Measurements from ENCODE around the gene INPP5K.
A peak's percentile ranks its signal among the peaks of the same experiment; 100 is the strongest.
"Not testable (repeated sequence)": the region's sequence is repeated elsewhere in the genome, so short reads cannot be mapped to it uniquely, and the experiment has no call there.

The INPP5K gene

DNA sequence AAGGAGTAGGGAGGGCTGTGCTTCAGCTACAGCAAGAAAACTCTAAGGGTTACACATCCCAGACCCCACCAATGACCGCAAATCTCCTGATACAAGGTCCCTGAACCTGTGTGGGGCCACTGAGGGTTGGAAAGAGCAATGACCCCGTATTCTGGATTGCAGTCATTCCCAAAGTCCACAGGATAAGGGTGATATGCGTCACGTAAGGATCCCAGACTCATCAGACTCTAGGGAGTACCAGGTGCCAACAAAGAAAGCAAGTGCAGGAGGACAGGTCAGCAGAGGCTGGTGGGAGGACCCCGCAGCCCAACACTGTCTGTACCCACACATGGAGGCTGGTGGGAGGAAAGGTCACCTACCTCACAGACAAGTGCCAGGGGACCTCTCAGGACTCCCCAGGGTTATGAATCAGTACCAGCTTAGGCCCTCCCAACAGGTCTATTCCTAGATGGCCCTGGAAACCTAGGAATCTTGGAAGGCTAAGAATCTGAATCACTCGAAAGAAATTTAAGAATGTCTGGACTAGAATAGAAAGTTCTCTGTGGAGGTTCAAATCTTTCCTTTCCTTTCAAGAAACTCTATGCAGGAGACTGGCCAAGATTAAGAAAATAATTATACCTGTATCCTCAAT, 30.0 kb upstream of the INPP5K start:
- DNase-seq (ENCODE audit: low spot score) = no peak

DNA sequence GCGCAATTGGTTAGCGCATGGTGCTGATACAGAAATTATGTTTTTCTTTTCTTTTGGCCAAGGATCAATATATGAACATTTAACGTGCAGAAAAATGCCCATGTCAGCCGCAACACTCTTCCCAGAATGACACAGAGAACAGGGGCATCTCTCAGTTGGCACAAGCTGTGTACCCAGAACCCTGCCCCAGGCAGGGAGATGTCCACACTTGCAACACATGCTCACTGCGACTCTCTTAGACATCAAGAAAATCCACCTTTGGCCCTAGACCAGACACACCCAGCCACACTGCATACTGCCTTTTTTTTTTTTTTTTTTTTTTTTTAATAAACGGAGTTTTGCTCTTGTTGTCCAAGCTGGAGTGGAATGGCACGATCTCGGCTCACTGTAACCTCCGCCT, 29.2 kb upstream of the INPP5K start:
- DNase-seq (ENCODE audit: low spot score) = no peak

DNA sequence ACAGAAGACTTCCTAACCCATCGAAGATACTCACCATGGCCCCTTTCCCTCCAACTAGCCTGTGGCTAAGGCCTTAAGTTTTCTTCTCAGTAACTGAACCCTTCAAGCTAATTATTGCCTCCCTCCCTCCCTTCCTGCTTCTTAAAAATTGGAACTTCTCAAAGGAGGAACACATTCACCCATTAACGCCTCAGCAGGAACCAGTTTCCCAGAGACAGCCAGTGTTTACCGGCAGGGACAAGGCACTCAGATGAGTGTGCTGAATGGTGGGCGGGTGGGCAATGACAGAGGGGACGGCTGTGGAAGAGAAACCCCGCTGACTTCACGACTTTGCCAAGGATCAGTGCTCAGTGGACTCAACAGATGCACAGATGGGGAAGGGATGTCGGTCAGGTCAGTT, 25.9 kb upstream of the INPP5K start:
- DNase-seq (ENCODE audit: low spot score) = no peak

DNA sequence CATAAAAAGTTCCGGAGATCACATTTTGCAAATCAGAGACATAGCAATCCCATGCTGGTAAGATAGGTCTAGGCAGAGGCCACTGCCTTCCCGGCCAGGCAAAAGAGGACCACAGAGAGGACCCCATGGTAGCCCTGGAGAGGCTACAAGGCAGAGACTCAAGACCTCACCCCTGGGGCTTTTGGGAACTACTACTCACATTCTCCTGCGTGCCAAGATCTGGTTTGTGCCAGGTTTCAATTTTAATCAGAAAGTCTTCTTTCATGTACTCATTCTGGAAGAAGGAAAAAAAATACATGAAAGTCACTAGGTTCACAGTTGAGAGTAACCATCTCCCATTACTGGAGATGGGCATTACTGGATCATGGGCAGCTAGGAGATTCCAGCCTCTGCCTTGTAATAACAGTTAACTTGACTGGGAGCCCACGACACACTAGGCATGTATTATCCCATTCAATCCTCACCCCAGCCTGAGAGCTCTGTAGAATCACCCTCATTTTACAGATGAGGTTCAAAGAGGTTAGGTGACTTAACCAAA, 25.0 kb upstream of the INPP5K start:
- DNase-seq (ENCODE audit: low spot score) = no peak

DNA sequence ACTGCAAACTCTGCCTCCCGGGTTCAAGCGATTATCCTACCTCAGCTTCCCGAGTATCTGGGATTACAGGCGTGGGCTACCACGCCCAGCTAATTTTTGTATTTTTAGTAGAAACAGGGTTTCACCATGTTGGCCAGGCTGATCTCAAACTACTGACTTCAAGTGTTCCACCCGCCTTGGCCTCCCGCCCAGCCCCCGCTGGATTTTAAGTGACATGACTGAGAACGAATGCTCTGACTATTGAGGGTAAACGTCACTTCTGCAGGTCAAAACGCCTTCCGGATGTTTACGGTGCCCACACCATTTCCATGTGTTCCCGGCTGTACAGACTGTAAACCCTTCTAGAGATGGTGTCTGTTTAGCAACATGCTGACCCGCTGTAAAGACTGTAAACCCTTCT, 23.4 kb upstream of the INPP5K start:
- no peak for DNase-seq (ENCODE audit: low spot score)

DNA sequence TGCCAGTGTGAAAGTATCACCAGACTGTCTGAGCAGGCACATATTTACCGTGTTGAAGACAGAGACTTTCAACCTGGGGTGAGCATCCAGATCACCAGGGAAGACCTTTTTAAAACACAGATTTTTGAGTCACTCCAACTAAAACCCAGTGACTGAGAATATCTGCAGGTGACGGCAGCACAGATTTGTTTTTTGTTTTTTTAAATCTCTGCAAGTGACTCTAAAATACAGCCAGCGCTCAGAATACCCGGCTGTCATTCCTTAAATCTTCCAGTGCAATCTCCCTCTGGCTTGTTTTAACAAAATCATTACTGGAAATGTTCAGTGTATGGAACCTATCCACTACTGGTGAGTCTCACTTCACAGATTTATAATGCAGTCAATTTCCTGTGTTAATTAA, 19.3 kb upstream of the INPP5K start:
- no peak for DNase-seq (ENCODE audit: low spot score)

DNA sequence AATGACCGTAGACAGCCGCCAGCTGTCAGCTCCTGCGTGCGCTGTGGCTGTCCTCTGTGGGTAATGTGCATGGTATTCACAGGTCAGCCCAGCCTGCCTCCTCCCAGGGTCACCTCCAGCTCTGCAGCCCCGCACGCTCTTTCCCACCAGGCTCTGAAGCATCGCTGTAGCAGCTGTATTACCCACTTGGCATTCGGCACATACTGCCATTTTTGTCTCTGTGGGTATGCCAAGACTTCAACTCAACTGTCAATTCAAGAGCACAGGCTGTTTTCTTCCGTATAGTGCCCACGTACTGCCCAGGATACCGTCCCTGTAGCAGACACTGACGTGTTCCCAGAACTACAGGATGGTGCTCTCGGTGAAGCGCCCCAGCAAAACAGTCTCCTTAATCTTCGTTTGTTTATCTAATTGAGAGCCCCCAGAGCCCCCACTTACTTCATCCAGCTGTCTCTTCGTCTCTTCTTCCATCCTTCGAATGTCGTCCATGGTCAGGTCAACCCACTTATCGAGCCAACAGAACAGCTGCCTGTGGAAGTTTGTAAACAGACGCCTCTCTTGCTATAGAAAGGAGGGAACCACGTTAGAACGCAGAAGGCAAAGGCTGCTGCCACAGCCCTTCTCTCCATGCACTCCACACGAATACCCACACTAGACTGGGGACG, 17.4 kb upstream of the INPP5K start:
- no peak for DNase-seq (ENCODE audit: low spot score)

DNA sequence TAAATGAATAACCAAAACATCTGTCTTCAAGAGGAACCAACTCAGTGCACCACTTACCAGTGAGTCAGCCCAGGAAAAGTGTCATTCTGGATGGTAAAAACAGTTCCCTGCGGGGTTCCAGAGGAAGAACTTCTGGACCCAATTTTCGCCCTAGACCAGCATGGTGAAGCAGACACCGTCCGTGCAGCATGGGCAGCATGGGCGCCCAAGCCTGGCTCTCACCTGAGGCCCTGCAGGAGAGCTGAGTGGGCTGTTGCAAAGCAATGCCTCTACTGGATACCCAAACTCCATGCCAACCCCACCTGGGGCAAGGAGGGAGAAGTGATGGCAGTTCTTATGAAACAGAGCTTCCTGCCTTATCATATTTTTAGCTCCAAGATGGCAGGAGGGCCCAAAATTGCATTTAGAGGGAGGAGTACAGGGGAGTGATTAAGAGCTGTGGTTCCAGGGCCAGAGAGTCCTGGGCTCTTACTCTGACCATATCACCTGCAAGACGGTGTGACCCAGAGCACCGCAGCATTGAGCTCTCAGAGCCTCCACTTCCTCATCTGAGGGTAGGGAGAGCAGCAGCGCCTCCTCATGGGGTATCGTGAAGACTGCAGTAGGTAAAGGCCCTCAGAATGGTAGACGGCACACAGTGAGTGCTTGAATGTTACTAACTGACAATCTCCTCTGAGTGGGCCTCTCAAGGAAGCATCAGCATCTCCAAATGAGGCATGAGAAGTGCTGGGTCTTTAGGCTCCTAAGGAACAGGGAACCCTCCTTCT, 16.6 kb upstream of the INPP5K start:
- no peak for DNase-seq (ENCODE audit: low spot score)

DNA sequence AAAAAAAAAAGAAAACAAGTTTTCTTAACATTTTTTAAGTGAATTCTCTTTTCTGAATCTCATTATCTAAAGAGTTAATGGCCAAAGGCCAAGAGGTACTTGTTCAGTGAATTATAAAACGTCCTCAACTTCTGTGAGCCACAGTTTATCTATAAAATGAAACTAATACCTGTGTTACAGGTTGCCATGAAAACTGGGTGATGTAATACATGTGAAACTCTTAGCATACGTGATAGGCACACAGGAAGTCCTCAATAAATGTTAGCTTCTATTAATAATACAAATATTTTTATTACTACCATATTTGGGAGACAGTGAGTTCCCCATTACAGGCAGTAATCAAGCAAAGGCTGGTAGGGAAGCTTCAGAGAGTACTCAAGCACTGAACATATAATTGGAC, 13.5 kb upstream of the INPP5K start:
- DNase-seq (ENCODE audit: low spot score) = no peak

DNA sequence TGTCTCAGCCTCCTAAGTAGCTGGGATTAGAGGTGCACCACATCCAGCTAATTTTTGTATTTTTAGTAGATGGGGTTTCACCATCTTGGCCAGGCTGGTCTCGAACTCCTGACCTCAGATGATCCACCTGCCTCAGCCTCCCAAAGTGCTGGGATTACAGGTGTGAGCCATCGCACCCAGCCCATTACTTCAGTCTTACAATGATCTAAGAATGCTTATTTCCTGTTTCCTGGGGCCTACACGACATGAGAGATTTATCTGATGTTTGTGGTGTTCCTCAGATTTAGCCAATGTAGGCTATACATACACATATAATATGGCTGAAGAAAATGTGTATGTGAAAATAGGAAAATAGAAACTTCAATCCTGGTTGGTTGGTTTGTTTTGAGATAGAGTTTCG, 10.5 kb upstream of the INPP5K start:
- DNase-seq (ENCODE audit: low spot score) = not testable (repeated sequence)

DNA sequence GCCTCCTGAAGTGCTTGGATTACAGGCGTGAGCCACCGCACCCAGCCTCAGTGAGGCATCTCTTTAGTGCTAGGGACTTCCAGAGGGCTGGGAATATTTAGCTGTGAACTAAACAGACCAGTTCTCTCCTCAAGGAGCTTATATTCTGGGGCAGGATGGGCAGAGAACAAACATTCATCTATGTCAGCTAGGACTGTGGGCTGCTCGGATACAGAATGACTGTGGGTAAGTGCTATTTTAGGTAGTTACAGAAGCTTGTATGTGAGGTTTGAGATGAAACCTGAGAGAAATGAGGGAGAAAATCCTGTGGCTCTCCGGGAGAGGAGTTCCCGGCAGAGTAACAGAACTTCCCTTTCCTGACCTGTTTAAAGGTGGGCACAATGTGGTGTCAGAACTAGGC, 6.2 kb upstream of the INPP5K start:
- DNase-seq (ENCODE audit: low spot score) = no peak

DNA sequence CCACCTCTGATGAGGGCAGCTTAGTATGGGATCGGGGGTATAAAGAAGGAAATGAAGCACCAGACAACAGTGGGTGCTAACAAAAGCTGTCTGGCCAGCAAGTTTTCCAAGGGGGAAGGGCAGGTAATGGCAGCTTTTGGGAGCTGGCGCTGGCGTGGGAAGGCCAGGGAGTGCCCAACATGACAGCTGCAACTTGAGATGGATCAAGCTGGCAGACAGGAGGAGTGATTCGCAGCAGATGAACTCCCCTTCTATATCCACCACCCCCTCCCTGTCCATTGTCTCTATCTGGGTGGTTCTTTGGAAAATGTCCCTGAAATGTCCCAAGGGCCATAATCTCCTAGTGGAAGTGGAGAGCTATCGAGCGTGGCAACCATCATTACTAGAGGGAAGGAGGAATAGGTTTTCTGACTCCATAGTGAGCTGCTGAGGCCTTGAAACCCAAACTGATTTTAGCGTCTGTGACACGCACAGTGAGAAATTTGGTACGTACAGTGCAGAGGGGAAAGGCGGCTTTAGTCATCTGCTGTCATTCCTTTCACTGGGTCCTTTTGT, 4.8 kb upstream of the INPP5K start:
- DNase-seq (ENCODE audit: low spot score) = no peak

DNA sequence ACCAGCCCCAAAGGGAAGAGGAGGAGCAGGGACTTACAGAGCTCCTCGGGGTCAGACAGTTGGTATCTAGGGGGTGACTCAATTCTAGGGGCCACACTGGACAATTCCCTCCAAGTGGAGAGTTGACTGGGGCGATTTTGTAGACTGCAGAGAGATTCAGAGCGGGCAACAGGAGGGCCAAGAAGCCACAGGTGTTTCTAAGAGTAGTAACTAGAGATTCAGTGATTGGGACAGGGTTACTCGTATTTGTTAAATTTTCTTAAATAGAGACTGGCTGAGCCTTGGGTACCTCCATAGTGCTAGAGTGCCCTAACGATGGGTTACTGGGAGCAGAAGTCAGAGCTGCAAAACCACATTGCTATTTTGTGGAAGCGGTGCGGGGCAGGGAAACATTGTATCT, 3.3 kb upstream of the INPP5K start:
- DNase-seq (ENCODE audit: low spot score) = no peak

DNA sequence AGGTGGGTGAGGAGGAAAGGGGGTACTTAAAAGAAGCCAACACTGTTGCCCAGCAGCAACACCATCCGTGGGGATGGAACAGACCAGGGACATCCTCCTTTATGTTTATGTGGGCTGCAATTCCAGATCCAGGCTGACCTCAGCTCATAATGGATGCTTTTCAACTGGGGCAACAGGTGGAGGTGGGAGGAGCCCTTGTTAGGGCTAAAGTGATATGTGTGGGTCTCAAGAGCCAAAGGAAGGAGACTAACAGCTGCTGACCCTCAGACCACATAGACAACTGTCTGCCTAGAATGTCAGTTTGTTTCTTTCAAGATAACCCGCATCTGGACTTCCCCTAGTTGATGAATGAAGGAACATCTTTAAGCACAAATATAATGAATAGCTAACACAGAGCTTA, 2.0 kb upstream of the INPP5K start:
- no peak for DNase-seq (ENCODE audit: low spot score)

DNA sequence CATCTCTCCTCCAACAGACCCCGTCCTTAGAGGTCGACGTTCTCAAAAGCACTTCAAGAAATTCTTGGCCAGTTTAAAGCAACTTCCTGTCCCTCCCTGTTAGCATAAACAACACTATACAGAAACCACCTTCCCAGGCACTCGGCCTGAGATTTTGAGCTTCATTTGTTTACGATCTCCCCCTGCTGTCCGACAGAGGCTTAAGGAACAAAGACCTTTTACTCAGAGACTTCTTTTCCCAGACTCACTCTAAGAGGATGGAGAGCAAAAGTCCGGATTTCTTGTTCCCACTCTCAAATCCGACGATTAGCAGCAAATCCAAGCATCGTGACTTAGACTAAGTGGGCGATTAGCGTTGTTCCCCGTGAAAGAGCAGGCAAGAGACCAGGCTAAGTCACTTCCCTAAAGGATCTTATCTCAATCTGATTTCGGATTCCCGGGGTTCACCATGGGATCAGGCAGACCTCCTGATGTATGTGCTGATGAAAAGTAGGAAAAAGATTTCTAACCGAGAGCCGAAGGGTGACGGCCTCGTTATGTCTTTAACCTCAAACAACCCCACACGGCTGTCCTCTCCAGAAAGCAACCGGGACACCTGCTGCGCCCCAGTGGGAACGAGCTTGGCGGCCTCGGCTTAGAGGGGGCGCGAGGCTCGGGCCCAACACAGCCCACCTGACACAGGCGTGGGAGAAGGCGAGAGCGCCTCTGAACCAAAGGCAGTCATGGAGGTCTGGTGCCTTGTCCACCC, 598 bp downstream of the INPP5K start:
- DNase-seq (ENCODE audit: low spot score) = peak; percentile 89

DNA sequence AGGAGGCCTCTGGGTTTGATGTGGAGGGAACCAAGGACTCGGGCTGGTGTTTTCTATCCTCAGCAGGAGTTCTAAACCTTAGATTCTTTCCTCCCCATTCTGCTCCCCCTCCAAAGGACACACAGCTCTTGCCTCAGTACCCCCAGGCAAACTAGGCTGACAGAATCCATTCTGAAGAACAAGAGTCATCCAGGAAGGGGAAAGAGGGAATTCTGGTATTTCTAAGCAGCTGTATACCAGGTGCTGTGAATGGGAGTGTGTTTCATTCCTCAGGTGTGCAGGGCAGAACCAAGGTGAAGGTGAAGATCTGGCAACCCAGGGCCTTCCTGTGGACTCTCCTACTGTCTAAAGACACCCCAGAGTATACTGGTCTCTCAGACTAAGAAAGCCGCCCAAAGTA, 4.1 kb downstream of the INPP5K start:
- DNase-seq (ENCODE audit: low spot score) = no peak

DNA sequence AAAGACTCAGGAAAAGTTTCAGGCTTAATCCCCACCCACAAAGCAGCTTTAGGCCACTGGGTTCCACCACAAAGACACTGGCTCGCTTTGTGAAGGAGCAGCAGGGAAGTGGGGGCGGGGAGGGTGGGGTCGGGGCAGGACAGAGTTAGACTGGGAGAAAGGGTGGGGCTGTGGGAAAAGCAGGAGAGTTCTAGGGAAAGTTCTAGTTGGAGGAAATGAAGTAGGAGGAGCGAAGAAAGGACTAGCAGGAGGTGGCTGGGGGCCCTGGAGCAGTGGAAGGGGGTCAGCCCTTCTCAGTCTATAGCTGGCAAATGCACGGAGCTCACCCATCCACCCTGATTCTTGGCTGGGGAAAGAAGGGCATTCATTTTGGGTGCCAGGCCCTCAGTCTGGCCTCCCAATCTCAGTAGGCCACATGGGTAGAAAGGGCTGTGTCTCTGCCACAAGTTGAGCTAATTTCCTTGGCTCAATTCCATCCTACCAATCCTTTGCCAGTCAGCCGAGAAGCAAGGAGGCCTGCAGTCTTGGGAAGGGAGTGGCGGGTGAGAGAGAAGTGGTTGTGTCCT, 4.6 kb downstream of the INPP5K start:
- DNase-seq (ENCODE audit: low spot score) = peak; percentile 86

DNA sequence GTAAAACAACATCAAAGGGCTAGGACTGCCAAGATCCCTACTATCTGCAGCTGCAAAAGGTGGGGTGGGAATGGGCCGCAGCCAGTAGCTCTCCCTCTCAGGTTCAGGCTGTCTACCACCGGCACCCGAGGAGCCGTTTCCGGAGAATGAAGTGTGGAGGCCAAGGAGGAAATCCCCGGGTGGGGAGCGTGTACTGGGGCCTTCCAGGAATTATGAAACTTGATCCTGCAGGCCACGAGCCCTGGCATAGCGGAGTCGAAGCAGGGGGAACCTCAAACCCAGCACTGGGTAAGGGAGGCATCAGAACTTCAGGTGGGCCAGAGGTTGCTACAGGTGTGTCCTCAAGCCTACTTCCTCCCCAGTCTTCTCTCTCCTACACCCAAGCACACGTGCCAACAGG, 5.1 kb downstream of the INPP5K start:
- no peak for DNase-seq (ENCODE audit: low spot score)

DNA sequence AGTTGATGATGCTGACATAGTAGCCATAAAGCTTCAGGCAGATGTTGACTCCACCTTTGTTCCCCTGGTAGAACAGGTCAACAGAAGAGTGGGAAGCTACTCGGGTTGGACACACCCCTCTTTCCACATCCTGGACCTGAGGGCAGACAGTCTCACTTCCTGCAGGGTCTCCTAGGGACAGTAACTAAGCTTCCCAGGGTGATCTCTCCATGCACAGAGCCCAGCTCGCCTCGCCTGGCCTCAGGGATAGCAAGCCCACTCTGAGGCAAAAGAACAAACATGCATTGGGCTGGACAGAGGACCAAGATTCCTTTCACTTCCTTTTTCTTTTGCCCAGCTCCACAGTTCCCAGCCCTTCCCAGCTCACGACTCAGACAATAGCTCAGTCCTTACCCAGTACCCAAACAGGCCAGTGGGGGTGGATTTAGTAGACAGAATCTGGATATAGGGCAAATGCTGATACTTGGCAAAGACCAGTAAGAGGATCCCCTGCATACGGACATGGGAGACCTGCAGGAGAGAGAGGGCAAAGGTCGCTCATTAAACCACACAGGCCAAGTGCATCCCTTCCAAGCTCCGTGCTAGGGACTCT, 7.0 kb downstream of the INPP5K start:
- DNase-seq (ENCODE audit: low spot score) = no peak

DNA sequence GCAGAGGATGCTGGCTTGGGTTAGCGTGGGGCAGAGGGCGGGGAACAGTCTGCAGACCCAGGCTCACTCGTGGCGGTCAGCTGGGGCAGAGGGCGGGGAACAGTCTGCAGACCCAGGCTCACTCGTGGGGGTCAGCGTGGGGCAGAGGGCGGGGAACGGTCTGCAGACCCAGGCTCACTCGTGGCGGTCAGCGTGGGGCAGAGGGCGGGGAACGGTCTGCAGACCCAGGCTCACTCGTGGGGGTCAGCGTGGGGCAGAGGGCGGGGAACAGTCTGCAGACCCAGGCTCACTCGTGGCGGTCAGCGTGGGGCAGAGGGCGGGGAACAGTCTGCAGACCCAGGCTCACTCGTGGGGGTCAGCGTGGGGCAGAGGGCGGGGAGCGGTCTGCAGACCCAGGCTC, 7.7 kb downstream of the INPP5K start:
- DNase-seq (ENCODE audit: low spot score) = not testable (repeated sequence)

DNA sequence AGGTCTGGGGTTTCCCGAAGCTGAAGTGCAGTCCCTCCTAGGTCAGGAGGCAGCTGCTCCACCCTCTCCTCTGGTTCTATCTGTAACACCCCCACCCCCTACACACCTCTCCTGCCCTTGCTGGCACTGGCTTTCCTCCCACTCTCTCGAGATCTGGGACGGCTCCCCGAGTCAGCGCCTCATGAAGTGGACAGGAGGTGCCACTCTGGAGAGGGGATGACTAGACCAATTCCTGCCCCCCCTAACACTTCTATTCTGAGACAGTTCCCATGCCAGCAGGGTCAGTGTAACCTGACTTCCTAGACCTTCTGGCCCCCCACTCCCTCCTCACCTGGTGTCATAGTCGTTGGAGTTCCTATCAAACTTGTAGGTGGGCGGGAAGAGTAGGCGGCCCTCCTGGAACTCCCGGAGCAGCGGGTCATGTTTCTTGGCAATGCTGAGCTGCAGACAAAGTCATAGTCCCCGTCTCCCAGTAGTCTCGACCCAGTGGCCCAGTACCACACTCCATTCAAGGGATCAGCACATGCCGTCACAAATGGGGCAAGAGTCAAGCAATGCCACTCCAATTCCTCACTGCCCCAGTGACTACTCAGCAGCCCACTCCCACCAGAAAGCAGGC, 9.7 kb downstream of the INPP5K start:
- no peak for DNase-seq (ENCODE audit: low spot score)

Data from COLO829 (cell line).